22Rv1 (cell line): ENCODE measurements around the gene ZNF786.

ENCODE experiments used
- H3K27ac ChIP-seq: fragments of 450-650 bp; 2 replicates; pipeline ENCODE4 v1.5.1; 2017
- CTCF ChIP-seq: fragments of 450-650 bp; IDR thresholded peaks from 2 replicates; pipeline ENCODE4 v1.5.1; 2017; ENCODE audit warnings: mild to moderate bottlenecking
- ZFX ChIP-seq: fragments of 450-650 bp; IDR thresholded peaks from 2 replicates; pipeline ENCODE4 v1.6.1; 2017; ENCODE audit warnings: antibody characterized with exemption, borderline replicate concordance

The ZNF786 gene

GRCh38 chr7:149027611-149028345, 62.7 kb downstream of the ZNF786 start:
- peak overlapping the region; percentile 94 for H3K27ac ChIP-seq
- TF ChIP-seq CTCF (no peak), ZFX (no peak)

DNA sequence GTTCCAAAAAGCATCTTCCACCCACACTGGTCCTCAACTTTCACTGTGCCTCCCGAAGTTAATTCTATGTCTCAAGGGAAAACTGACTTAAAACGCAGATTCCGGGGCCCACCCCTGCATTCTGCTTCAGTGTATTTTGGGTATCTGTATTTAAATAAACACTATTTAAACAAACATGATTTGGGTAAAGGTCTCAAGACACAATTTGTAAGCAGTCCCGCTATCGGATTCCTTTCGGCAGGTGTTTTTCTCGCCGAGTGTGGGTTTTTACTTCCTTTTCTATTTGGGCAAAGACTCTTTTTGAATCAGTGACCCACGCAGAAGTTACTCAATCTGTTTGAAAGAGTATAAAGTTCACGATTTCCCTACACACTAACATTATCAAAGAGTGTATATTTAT, 63.5 kb downstream of the ZNF786 start:
- TF ChIP-seq ZFX (no peak), CTCF (no peak)
- H3K27ac ChIP-seq = peak overlapping the region; percentile 94

- peak overlapping the region; percentile 27; the same call in 1 of the 2 replicates for H3K27ac ChIP-seq
- TF ChIP-seq CTCF = no peak
- TF ChIP-seq ZFX = no peak
These were observed 66.9 kb downstream of the ZNF786 start for GRCh38 chr7:149023662-149024061.

GRCh38 chr7:149022756-149023360, 67.7 kb downstream of the ZNF786 start:
- H3K27ac ChIP-seq = peak overlapping the region; percentile 27; the same call in 1 of the 2 replicates
- no peak for TF ChIP-seq ZFX
- no peak for TF ChIP-seq CTCF

DNA sequence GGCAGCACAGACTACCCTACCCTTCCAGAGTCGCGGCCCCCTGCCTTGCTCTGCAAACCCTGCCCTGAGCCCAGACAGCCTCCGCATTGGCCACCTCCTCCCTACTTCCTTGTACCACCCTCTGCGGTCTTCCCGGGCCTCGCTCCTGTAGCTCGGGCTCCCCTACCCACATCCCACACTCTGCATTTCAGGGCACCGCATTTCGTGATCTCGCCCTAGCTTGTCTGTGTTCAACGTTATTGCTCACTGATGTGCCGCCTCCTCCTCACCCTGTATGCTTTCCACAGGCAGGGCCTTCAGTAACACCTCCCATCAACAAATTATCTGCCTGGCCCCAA, 68.8 kb downstream of the ZNF786 start:
- peak overlapping the region; percentile 27; the same call in 1 of the 2 replicates for H3K27ac ChIP-seq
- TF ChIP-seq CTCF (no peak), ZFX (no peak)

GRCh38 chr7:149020483-149020882, 70.0 kb downstream of the ZNF786 start:
- TF ChIP-seq CTCF (no peak), ZFX (no peak)
- H3K27ac ChIP-seq = no peak overlapping the region
